Suprapubic skin (tissue), 3 donors: ENCODE measurements around the gene DMRT1.

ENCODE experiments used
- EP300 ChIP-seq: sonication (generic); formaldehyde crosslinking; IDR thresholded peaks from one replicate; pipeline ENCODE4 v1.6.1; 2017; ENCODE audit warnings: antibody characterized with exemption
- POLR2A ChIP-seq, 2 donors: fragments of 450-650 bp; IDR thresholded peaks; one replicate each; pipeline ENCODE4 v1.6.1; 2017; ENCODE audit warnings: antibody characterized with exemption in 2 of 2, mild to moderate bottlenecking in 2 of 2, moderate library complexity in 2 of 2
- TF ChIP-seq, protein P1 (sequence below), 2 donors: fragments of 200-600 bp in 1 of 2; fragments of 450-650 bp in 1 of 2; sonication (generic) in 1 of 2; IDR thresholded peaks; one replicate each; pipeline ENCODE4 v1.5.1; 2016 to 2019; ENCODE audit warnings: antibody characterized with exemption in 2 of 2, mild to moderate bottlenecking in 1 of 2, moderate library complexity in 1 of 2

DNA sequence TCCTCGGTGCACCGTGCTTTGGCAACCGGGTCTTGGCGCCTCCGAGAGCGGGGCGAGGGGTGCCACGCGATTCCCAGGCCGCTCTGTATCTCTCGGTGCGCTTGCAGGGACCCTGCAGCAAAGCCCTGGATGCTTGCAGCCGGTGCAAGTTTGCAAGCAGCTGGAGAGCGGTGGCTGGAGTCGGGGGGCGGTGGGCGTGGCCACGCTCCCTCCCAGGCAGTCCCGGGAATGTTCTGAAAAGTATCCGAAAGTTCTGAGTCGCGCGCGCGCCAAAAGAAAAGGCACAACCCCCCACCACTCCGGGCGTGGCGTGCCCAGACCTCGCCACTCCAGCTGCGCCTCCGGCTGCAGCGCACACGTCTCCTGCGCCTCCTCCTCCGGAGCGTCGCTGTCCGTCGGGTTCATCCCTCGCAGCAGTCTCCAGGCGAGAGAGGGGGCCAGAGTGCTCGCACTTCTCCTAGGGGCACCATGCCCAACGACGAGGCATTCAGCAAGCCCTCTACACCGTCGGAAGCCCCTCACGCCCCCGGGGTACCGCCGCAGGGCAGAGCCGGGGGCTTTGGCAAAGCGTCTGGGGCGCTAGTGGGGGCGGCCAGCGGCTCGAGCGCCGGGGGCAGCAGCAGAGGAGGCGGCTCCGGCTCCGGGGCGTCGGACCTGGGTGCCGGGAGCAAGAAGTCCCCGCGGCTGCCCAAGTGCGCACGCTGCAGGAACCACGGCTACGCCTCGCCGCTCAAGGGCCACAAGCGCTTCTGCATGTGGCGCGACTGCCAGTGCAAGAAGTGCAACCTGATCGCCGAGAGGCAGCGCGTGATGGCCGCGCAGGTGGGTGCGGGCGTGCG, at the start of gene DMRT1:
- TF ChIP-seq, protein P1, sequence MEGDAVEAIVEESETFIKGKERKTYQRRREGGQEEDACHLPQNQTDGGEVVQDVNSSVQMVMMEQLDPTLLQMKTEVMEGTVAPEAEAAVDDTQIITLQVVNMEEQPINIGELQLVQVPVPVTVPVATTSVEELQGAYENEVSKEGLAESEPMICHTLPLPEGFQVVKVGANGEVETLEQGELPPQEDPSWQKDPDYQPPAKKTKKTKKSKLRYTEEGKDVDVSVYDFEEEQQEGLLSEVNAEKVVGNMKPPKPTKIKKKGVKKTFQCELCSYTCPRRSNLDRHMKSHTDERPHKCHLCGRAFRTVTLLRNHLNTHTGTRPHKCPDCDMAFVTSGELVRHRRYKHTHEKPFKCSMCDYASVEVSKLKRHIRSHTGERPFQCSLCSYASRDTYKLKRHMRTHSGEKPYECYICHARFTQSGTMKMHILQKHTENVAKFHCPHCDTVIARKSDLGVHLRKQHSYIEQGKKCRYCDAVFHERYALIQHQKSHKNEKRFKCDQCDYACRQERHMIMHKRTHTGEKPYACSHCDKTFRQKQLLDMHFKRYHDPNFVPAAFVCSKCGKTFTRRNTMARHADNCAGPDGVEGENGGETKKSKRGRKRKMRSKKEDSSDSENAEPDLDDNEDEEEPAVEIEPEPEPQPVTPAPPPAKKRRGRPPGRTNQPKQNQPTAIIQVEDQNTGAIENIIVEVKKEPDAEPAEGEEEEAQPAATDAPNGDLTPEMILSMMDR (IDR thresholded peaks at IDR 0.05) = no peak
- TF ChIP-seq POLR2A (IDR thresholded peaks at IDR 0.05) (no peak), EP300 (no peak)
